Stomach (tissue), 9 donors: Measurements from ENCODE around the gene TMEM135. TPM values are rescaled to one million over a fixed set of nuclear protein-coding genes. Genes with fewer than 3 reads are reported as not detected.
A peak's percentile ranks its signal among the peaks of the same experiment; 100 is the strongest.
"Not testable (repeated sequence)": the region's sequence is repeated elsewhere in the genome, so short reads cannot be mapped to it uniquely, and the experiment has no call there.

Experiments
- DNase-seq, 2 donors: peaks; one replicate each; pipeline versions ENCODE4 v3.0.0 to v3.0.0-alpha.2; 2013 to 2019
- H3K27ac ChIP-seq, 5 donors: fragments of 200-600 bp in 4 of 5; sonication (generic) in 4 of 5; one replicate each; pipeline ENCODE4 v1.5.1; 2013 to 2019; ENCODE audit warnings: mild to moderate bottlenecking in 1 of 5, moderate library complexity in 1 of 5
- H3K27me3 ChIP-seq, 3 donors: fragments of 200-600 bp; sonication (generic); one replicate each; pipeline ENCODE4 v1.5.1; 2017 to 2019; ENCODE audit warnings: mixed run types in 1 of 3
- H3K36me3 ChIP-seq, 4 donors: fragments of 200-600 bp; sonication (generic); 1 replicate in 3 of 4; 2 replicates in 1 of 4; pipeline ENCODE4 v1.5.1; 2016 to 2019
- H3K4me1 ChIP-seq, 4 donors: fragments of 200-600 bp; sonication (generic); one replicate each; pipeline ENCODE4 v1.5.1; 2016 to 2019
- H3K4me3 ChIP-seq, 4 donors: fragments of 200-600 bp; sonication (generic) in 3 of 4; one replicate each; pipeline ENCODE4 v1.5.1; 2016 to 2019; ENCODE audit warnings: mild to moderate bottlenecking in 1 of 4
- H3K9me3 ChIP-seq, 4 donors: fragments of 200-600 bp; sonication (generic); one replicate each; pipeline ENCODE4 v1.5.1; 2016 to 2019
- CTCF ChIP-seq, 7 experiments: fragments of 450-650 bp in 4 of 7; fragments of 200-600 bp in 3 of 7; sonication (generic) in 3 of 7; IDR thresholded peaks; one replicate each; pipeline ENCODE4 v1.5.1; 2016 to 2019; ENCODE audit warnings: antibody characterized with exemption in 7 of 7, control low read depth in 2 of 7, mild to moderate bottlenecking in 1 of 7
- EP300 ChIP-seq: sonication (generic); formaldehyde crosslinking; IDR thresholded peaks from one replicate; pipeline ENCODE4 v1.6.1; 2017; ENCODE audit warnings: antibody characterized with exemption
- POLR2A ChIP-seq, 4 donors: fragments of 450-650 bp; IDR thresholded peaks; one replicate each; pipeline ENCODE4 v1.6.1; 2016; ENCODE audit warnings: antibody characterized with exemption in 4 of 4, control low read depth in 2 of 4, mild to moderate bottlenecking in 1 of 4, moderate library complexity in 1 of 4
- POLR2AphosphoS5 ChIP-seq, 3 donors: sonication (generic); formaldehyde crosslinking; IDR thresholded peaks; one replicate each; pipeline ENCODE4 v1.6.1; 2016; ENCODE audit warnings: antibody characterized with exemption in 3 of 3
- WGBS, 5 donors: extraction: QIAGEN DNeasy Blood & Tissue Kit in 3 of 5; methylation state at CpG; one replicate each; pipeline versions ENCODE4 v1.1.5 to v1.1.7; 2013 to 2018; 5-methylcytosine and 5-hydroxymethylcytosine counted together
- intact Hi-C: fragments of 100-400 bp; cut with DNase I; formaldehyde crosslinking; loops from one replicate; pipeline ENCODE4 v1.15.1; 2023; ENCODE audit warnings: low total_unique reads
- polyA plus RNA-seq, 3 donors: library from polyadenylated mRNA; stranded (reverse); fragments of 200-250 nt; gene quantifications; one replicate each; pipeline ENCODE4 v1.2.3, GENCODE V29; 2013
- total RNA-seq, 5 donors: library from RNA; depleted of rRNA; stranded (reverse); fragments of >200 nt; gene quantifications; one replicate each; pipeline versions ENCODE4 v1.1.0 to v1.2.3, GENCODE V29; 2014 to 2016
- donor health status: healthy with polysubstance abuse.
- donor health status: Bipolar disorder and iron deficiency.
- donor health status: healthy.

TMEM135 gene
- total and polyA plus RNA-seq, 8 donors = 0.58 to 202 (median 3.9) TPM

GRCh38 chr11:87150936-87151335 is 113.2 kb downstream of the TMEM135 start:
- Histone ChIP-seq H3K27me3 (no peaks in the 10 kb centered on the region), H3K4me3 (no peak overlapping the region), H3K27ac (no peak overlapping the region), H3K36me3 (no peaks in the 10 kb centered on the region), H3K9me3 (no peaks in the 10 kb centered on the region), H3K4me1 (peaks cover 0 to 7% (median 0%) of the 10 kb centered on the region in 4 donors)
- 63 to 78% (median 66%) methylated on average over 1 of the region's 1 CpG for WGBS, 5 donors
- TF ChIP-seq POLR2AphosphoS5 (IDR thresholded peaks at IDR 0.05) (no peak), EP300 (no peak), CTCF (IDR thresholded peaks at IDR 0.05) (no peak), POLR2A (IDR thresholded peaks at IDR 0.05) (no peak)
- no peak for DNase-seq
- intact Hi-C loops = no loop called here

- peaks cover 0 to 8% (median 0%) of the 10 kb centered on the region in 4 donors for H3K4me1 ChIP-seq
- no peaks in the 10 kb centered on the region for H3K27me3 ChIP-seq
- no peak overlapping the region for H3K27ac ChIP-seq
- TF ChIP-seq CTCF (IDR thresholded peaks at IDR 0.05) (no peak), POLR2AphosphoS5 (IDR thresholded peaks at IDR 0.05) (no peak), EP300 (no peak), POLR2A (IDR thresholded peaks at IDR 0.05) (no peak)
- intact Hi-C loops = no loop called here
- WGBS, 5 donors = 90 to 97% (median 96%) methylated on average over 2 of the region's 2 CpGs
- no peaks in the 10 kb centered on the region for H3K9me3 ChIP-seq
- H3K36me3 ChIP-seq = no peaks in the 10 kb centered on the region
- DNase-seq = no peak
- no peak overlapping the region for H3K4me3 ChIP-seq
Measured at GRCh38 chr11:87154246-87154645, 116.5 kb downstream of the TMEM135 start.

- WGBS, 5 donors = 97 to 100% (median 98%) methylated on average over 2 of the region's 2 CpGs
- no peak for TF ChIP-seq CTCF (IDR thresholded peaks at IDR 0.05)
- TF ChIP-seq POLR2AphosphoS5 (IDR thresholded peaks at IDR 0.05) = no peak
- TF ChIP-seq EP300 = no peak
- TF ChIP-seq POLR2A (IDR thresholded peaks at IDR 0.05) = no peak
- intact Hi-C loops = no loop called here
- no peaks in the 10 kb centered on the region for H3K9me3 ChIP-seq
- H3K27ac ChIP-seq = no peak overlapping the region
- peaks cover 0 to 8% (median 0%) of the 10 kb centered on the region in 4 donors for H3K4me1 ChIP-seq
- H3K36me3 ChIP-seq = no peaks in the 10 kb centered on the region
- H3K4me3 ChIP-seq = no peak overlapping the region
- DNase-seq = no peak
- H3K27me3 ChIP-seq = no peaks in the 10 kb centered on the region
Measured at GRCh38 chr11:87156970-87157369, 119.2 kb downstream of the TMEM135 start.

GRCh38 chr11:87169076-87169475 is 131.3 kb downstream of the TMEM135 start:
- H3K4me1 ChIP-seq = peaks cover 5 to 14% (median 11%) of the 10 kb centered on the region in 4 donors
- H3K27me3 ChIP-seq, H3K27ac ChIP-seq, H3K36me3 ChIP-seq, H3K9me3 ChIP-seq, DNase-seq, intact Hi-C loops, H3K4me3 ChIP-seq: not testable (repeated sequence)
- WGBS, 5 donors = 94 to 98% (median 97%) methylated on average over 3 of the region's 3 CpGs

GRCh38 chr11:87173185-87174039 is 135.7 kb downstream of the TMEM135 start:
- H3K4me3 ChIP-seq = no peak overlapping the region
- peak in 1 of 2 donors; percentile 16 for DNase-seq
- intact Hi-C loops = no loop called here
- WGBS, 5 donors = 39 to 56% (median 52%) methylated on average over 3 of the region's 3 CpGs
- no peaks in the 10 kb centered on the region for H3K27me3 ChIP-seq
- H3K4me1 ChIP-seq = peaks cover 5 to 19% (median 14%) of the 10 kb centered on the region in 4 donors
- H3K36me3 ChIP-seq = peaks cover 0 to 4% (median 0%) of the 10 kb centered on the region in 4 donors
- H3K9me3 ChIP-seq = peaks cover 0 to 2% (median 0%) of the 10 kb centered on the region in 4 donors
- H3K27ac ChIP-seq = no peak overlapping the region
- TF ChIP-seq POLR2AphosphoS5 (IDR thresholded peaks at IDR 0.05) = no peak
- no peak for TF ChIP-seq EP300
- TF ChIP-seq POLR2A (IDR thresholded peaks at IDR 0.05) = no peak
- no peak for TF ChIP-seq CTCF (IDR thresholded peaks at IDR 0.05)
